WTC11 (cell line): ENCODE data around the gene CMBL. TPM values are rescaled to one million over a fixed set of nuclear protein-coding genes. Genes with fewer than 3 reads are reported as not detected.

Experiments used
- ARID4B ChIP-seq: sonication (generic); formaldehyde crosslinking; IDR thresholded peaks from 2 replicates; pipeline ENCODE4 v1.8.0; 2023; ENCODE audit warnings: missing genetic modification reagents, mild to moderate bottlenecking, borderline replicate concordance
- CREB1 ChIP-seq: sonication (generic); formaldehyde crosslinking; IDR thresholded peaks from 2 replicates; pipeline ENCODE4 v1.8.0; 2023; ENCODE audit warnings: mild to moderate bottlenecking, missing genetic modification reagents
- E2F4 ChIP-seq: sonication (generic); formaldehyde crosslinking; IDR thresholded peaks from 2 replicates; pipeline ENCODE4 v1.8.1; 2022; ENCODE audit warnings: low read depth, mild to moderate bottlenecking, moderate library complexity, missing genetic modification reagents, borderline replicate concordance
- ETV6 ChIP-seq: sonication (generic); formaldehyde crosslinking; IDR thresholded peaks from 2 replicates; pipeline ENCODE4 v1.8.1; 2022; ENCODE audit warnings: mild to moderate bottlenecking, missing genetic modification reagents
- FOXJ3 ChIP-seq: sonication (generic); formaldehyde crosslinking; IDR thresholded peaks from 2 replicates; pipeline ENCODE4 v1.9.0; 2021; ENCODE audit warnings: missing genetic modification reagents, mild to moderate bottlenecking, borderline replicate concordance
- FOXP4 ChIP-seq: sonication (generic); formaldehyde crosslinking; IDR thresholded peaks from 2 replicates; pipeline ENCODE4 v1.8.0; 2022; ENCODE audit warnings: mild to moderate bottlenecking, missing genetic modification reagents
- MXD4 ChIP-seq: fragments of 250-450 bp; sonication (Bioruptor Pico); IDR thresholded peaks from 2 replicates; pipeline ENCODE4 v1.8.0; 2021; ENCODE audit warnings: mild to moderate bottlenecking, moderate library complexity, borderline replicate concordance
- PRDM15 ChIP-seq: sonication (generic); formaldehyde crosslinking; IDR thresholded peaks from 2 replicates; pipeline ENCODE4 v1.8.0; 2022; ENCODE audit warnings: missing genetic modification reagents
- ZNF532 ChIP-seq: fragments of 250-450 bp; sonication (Bioruptor Pico); IDR thresholded peaks from 2 replicates; pipeline ENCODE4 v1.9.0; 2021; ENCODE audit warnings: mild to moderate bottlenecking, borderline replicate concordance
- ZSCAN18 ChIP-seq: fragments of 250-450 bp; sonication (Bioruptor Pico); IDR thresholded peaks from 2 replicates; pipeline ENCODE4 v2.1.2; 2022; ENCODE audit warnings: mild to moderate bottlenecking, moderate library complexity
- total RNA-seq: library from RNA; stranded (reverse); gene quantifications from 3 replicates; pipeline ENCODE4 v1.2.3, GENCODE V29; 2021

Gene CMBL
- total RNA-seq, 1 experiment from 2014 or later = 34.0 TPM

GRCh38 chr5:10300246-10300645, 7.5 kb downstream of the CMBL start (continued):
- TF ChIP-seq ZNF532 (CRISPR knock-in tag) = no peak
- no peak for TF ChIP-seq CREB1 (CRISPR knock-in tag)
- TF ChIP-seq ETV6 = no peak
- no peak for TF ChIP-seq FOXJ3 (CRISPR knock-in tag)
- TF ChIP-seq ZSCAN18 (CRISPR knock-in tag) = no peak
- no peak for TF ChIP-seq E2F4 (CRISPR knock-in tag)
- TF ChIP-seq PRDM15 (CRISPR knock-in tag) = no peak
- TF ChIP-seq FOXP4 (CRISPR knock-in tag) = no peak
- TF ChIP-seq ARID4B (CRISPR knock-in tag) = no peak
- TF ChIP-seq MXD4 (CRISPR knock-in tag) = no peak
- TF ChIP-seq, all 79 proteins: peak for 0
